Upper lobe of right lung (tissue), 1 donor: ENCODE measurements around the gene FHIT. TPM values are rescaled to one million over a fixed set of nuclear protein-coding genes. Genes with fewer than 3 reads are reported as not detected.

Experiments
- ATAC-seq: fragments of 200-7000 bp; cut with Tn5 transposase; one replicate; pipeline ENCODE4 v1.9.1; 2020; ENCODE audit warnings: mild to moderate bottlenecking, moderate library complexity
- DNase-seq: peaks from one replicate; pipeline ENCODE4 v3.0.0-alpha.2; 2020
- H3K27ac ChIP-seq: fragments of 200-600 bp; one replicate; pipeline ENCODE4 v1.8.0; 2022
- H3K27me3 ChIP-seq: fragments of 200-600 bp; one replicate; pipeline ENCODE4 v1.8.0; 2022; ENCODE audit warnings: mild to moderate bottlenecking
- H3K36me3 ChIP-seq: fragments of 200-600 bp; one replicate; pipeline ENCODE4 v1.8.0; 2022
- H3K4me1 ChIP-seq: fragments of 200-600 bp; one replicate; pipeline ENCODE4 v1.8.0; 2022
- H3K4me3 ChIP-seq: fragments of 200-600 bp; one replicate; pipeline ENCODE4 v1.8.0; 2022; ENCODE audit warnings: mild to moderate bottlenecking
- H3K9me3 ChIP-seq: fragments of 200-600 bp; one replicate; pipeline ENCODE4 v1.8.0; 2022
- intact Hi-C: fragments of 100-400 bp; cut with DNase I; formaldehyde crosslinking; loops from one replicate; pipeline ENCODE4 v1.11.0; 2022
- total RNA-seq: library from RNA; stranded (reverse); fragmentation: NEBNext Ultra II Directional; extraction: Animal tissue kit (Norgen Biotek cat#: 25700); gene quantifications from one replicate; pipeline ENCODE4 v1.2.1, GENCODE V29; 2021
- TF ChIP-seq, protein P1 (sequence below): fragments of 200-600 bp; IDR thresholded peaks from one replicate; pipeline ENCODE4 v1.8.0; 2022; ENCODE audit warnings: antibody characterized with exemption
- donor health status: DM: no; HTN: yes; CAD: no; lungs with severe emphysema.

Gene FHIT
- total RNA-seq, 1 donor from 2014 or later = 9.6 TPM

GRCh38 chr3:60313231-60313798 is 937.9 kb downstream of the FHIT start:
- Histone ChIP-seq H3K36me3 (no peaks in the 10 kb centered on the region), H3K9me3 (no peaks in the 10 kb centered on the region), H3K27ac (no peak overlapping the region), H3K4me3 (no peak overlapping the region), H3K4me1 (no peaks in the 10 kb centered on the region), H3K27me3 (no peaks in the 10 kb centered on the region)
- intact Hi-C loops = no loop called here
- no peak for DNase-seq
- ATAC-seq = no peak
- TF ChIP-seq, protein P1, sequence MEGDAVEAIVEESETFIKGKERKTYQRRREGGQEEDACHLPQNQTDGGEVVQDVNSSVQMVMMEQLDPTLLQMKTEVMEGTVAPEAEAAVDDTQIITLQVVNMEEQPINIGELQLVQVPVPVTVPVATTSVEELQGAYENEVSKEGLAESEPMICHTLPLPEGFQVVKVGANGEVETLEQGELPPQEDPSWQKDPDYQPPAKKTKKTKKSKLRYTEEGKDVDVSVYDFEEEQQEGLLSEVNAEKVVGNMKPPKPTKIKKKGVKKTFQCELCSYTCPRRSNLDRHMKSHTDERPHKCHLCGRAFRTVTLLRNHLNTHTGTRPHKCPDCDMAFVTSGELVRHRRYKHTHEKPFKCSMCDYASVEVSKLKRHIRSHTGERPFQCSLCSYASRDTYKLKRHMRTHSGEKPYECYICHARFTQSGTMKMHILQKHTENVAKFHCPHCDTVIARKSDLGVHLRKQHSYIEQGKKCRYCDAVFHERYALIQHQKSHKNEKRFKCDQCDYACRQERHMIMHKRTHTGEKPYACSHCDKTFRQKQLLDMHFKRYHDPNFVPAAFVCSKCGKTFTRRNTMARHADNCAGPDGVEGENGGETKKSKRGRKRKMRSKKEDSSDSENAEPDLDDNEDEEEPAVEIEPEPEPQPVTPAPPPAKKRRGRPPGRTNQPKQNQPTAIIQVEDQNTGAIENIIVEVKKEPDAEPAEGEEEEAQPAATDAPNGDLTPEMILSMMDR = no peak

DNA sequence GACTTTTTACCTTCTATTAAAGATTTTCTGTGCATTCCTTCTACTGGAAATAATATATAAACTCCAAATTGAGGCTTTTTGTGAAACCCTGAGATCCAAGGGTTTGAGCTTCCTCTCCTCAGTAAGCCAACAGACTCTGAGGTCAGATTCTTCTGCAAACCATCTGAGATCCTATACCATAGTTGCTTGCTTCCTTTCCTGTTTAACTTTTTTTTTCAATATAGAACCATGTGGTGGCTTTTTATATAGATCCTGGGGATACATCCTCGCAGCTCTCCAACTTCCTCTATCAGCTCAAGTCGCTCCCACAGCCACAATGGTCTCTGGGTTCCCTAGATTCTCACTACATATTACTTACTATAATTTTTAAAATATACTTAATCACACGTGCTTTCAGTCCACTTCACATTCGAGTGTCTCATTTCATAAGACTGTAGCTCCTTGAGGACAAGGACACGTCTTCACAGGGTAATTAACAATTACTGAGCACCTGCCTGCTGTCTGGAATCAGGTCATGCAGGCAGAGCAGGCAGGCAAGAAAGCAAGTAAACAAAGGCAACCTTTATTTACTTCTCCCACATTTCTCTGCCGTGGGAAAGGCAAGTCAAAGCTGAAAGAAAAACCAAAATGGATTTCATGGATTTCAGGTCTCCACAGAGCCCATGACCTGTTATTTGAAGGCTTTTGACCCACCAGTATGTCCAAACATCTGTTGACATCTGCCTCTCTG is 941.5 kb downstream of the FHIT start:
- Histone ChIP-seq H3K4me1 (no peaks in the 10 kb centered on the region), H3K9me3 (no peaks in the 10 kb centered on the region), H3K27me3 (no peaks in the 10 kb centered on the region), H3K27ac (no peak overlapping the region), H3K4me3 (no peak overlapping the region), H3K36me3 (no peaks in the 10 kb centered on the region)
- no peak for ATAC-seq
- no peak for DNase-seq
- intact Hi-C loops = no loop called here
- TF ChIP-seq, protein P1 = no peak

GRCh38 chr3:60308808-60309207 is 942.4 kb downstream of the FHIT start:
- Histone ChIP-seq H3K27ac (no peak overlapping the region), H3K9me3 (no peaks in the 10 kb centered on the region), H3K4me1 (no peaks in the 10 kb centered on the region), H3K36me3 (no peaks in the 10 kb centered on the region), H3K27me3 (no peaks in the 10 kb centered on the region), H3K4me3 (no peak overlapping the region)
- intact Hi-C loops = no loop called here
- DNase-seq (no peak), ATAC-seq (no peak)
- TF ChIP-seq, protein P1 = no peak

DNA sequence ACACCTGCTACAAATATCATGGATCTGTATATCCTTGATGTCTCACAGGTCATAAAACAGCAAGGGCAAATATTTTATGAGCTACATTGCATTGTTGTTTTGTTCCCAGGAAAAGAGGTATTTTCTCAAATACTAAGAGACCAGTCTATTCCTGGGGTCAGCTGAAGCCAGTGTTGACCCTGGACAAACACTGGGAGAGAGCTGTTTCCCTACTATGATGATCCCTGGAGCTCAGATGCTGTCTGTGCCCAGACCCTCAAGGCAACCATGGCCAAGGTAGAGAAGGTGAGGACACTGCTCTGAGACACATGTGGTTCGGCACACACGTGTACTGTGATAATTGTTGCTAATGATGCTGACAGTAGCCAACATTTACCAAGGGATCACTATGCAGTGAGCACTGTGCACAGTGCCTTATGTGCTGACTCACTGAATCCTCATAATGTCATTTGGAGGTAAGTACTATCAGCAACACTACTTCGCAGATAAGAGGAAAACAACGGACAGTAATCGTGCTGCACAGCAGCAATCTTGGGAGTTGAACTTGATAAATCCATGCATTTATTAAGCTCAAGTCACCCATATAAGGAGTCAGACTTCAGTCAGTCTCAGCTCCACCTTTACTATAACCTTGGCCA is 943.6 kb downstream of the FHIT start:
- no peaks in the 10 kb centered on the region for H3K4me1 ChIP-seq
- ATAC-seq = no peak
- no peaks in the 10 kb centered on the region for H3K9me3 ChIP-seq
- H3K4me3 ChIP-seq = no peak overlapping the region
- no peak for DNase-seq
- H3K27ac ChIP-seq = no peak overlapping the region
- intact Hi-C loops = no loop called here
- no peaks in the 10 kb centered on the region for H3K36me3 ChIP-seq
- H3K27me3 ChIP-seq = no peaks in the 10 kb centered on the region
- TF ChIP-seq, protein P1 = no peak

GRCh38 chr3:60304112-60304511 is 947.1 kb downstream of the FHIT start:
- TF ChIP-seq, protein P1 = no peak
- Histone ChIP-seq H3K27ac (no peak overlapping the region), H3K4me1 (no peaks in the 10 kb centered on the region), H3K27me3 (no peaks in the 10 kb centered on the region), H3K9me3 (no peaks in the 10 kb centered on the region), H3K36me3 (no peaks in the 10 kb centered on the region), H3K4me3 (no peak overlapping the region)
- ATAC-seq = no peak
- intact Hi-C loops = no loop called here
- no peak for DNase-seq
